Middle frontal gyrus (tissue), 1 donor: ENCODE measurements around the gene ZFPL1.

Experiments used
- DNase-seq: peaks from one replicate; pipeline ENCODE4 v3.0.0-alpha.2; 2015; ENCODE audit warnings: low spot score; ENCODE audit errors: extremely low spot score

ZFPL1 gene

GRCh38 chr11:65090628-65091027, 6.6 kb downstream of the ZFPL1 start:
- peak; percentile 31 for DNase-seq

GRCh38 chr11:65095427-65095826, 11.4 kb downstream of the ZFPL1 start:
- DNase-seq: no peak

GRCh38 chr11:65095974-65096806, 12.2 kb downstream of the ZFPL1 start, which contains the start of gene VPS51:
Gene VPS51 (plus strand): TSS chr11:65096214. CDS start chr11:65096251, 37 bp downstream.
- peak; percentile 78 for DNase-seq

GRCh38 chr11:65096926-65097325, 12.9 kb downstream of the ZFPL1 start:
- DNase-seq: no peak

GRCh38 chr11:65100674-65101350, 16.8 kb downstream of the ZFPL1 start:
- no peak for DNase-seq

GRCh38 chr11:65102142-65103095, 18.4 kb downstream of the ZFPL1 start:
- no peak for DNase-seq

GRCh38 chr11:65103476-65103875, 19.5 kb downstream of the ZFPL1 start:
- DNase-seq: no peak

GRCh38 chr11:65104628-65105027, 20.6 kb downstream of the ZFPL1 start:
- DNase-seq: no peak

- no peak for DNase-seq
Measured at GRCh38 chr11:65107078-65107477, 23.1 kb downstream of the ZFPL1 start.

GRCh38 chr11:65107751-65108468, 23.9 kb downstream of the ZFPL1 start:
- no peak for DNase-seq

- DNase-seq: no peak
Measured at GRCh38 chr11:65108469-65109123, 24.6 kb downstream of the ZFPL1 start.

GRCh38 chr11:65109231-65110198, 25.5 kb downstream of the ZFPL1 start:
- no peak for DNase-seq

GRCh38 chr11:65110354-65110861, 26.4 kb downstream of the ZFPL1 start:
- DNase-seq: peak; percentile 81

GRCh38 chr11:65111159-65111743, 27.2 kb downstream of the ZFPL1 start:
- no peak for DNase-seq

GRCh38 chr11:65111744-65112545, 27.9 kb downstream of the ZFPL1 start, which contains the start of gene TM7SF2:
Gene TM7SF2 (plus strand): TSS chr11:65111872. CDS start chr11:65112016, 144 bp downstream.
- peak; percentile 96 for DNase-seq

- no peak for DNase-seq
Measured at GRCh38 chr11:65112546-65113360, 28.7 kb downstream of the ZFPL1 start.

GRCh38 chr11:65113361-65113756, 29.3 kb downstream of the ZFPL1 start:
- no peak for DNase-seq
